Adrenal gland (tissue), 12 donors: Measurements from ENCODE around the gene AIFM3. TPM values are rescaled to one million over a fixed set of nuclear protein-coding genes. Genes with fewer than 3 reads are reported as not detected.

Experiments used
- DNase-seq, 7 donors: peaks; one replicate each; pipeline ENCODE4 v3.0.0-alpha.2; 2019 to 2020
- H3K27ac ChIP-seq, 5 donors: fragments of 200-600 bp; sonication (generic) in 4 of 5; 1 replicate in 3 of 5; 2 replicates in 2 of 5; pipeline versions ENCODE4 v1.5.1 to v1.8.0; 2016 to 2020; ENCODE audit warnings: mild to moderate bottlenecking in 1 of 5
- H3K27me3 ChIP-seq: fragments of 200-600 bp; 2 replicates; pipeline ENCODE4 v1.8.0; 2021
- H3K36me3 ChIP-seq, 2 donors: fragments of 200-600 bp; replicated peaks in 1 of 2; 1 replicate in 1 of 2; 2 replicates in 1 of 2; pipeline versions ENCODE4 v1.5.1 to v1.8.0; 2018 to 2022
- H3K4me1 ChIP-seq, 2 donors: fragments of 200-600 bp; replicated peaks in 1 of 2; 1 replicate in 1 of 2; 2 replicates in 1 of 2; pipeline versions ENCODE4 v1.5.1 to v1.8.0; 2018 to 2021
- H3K4me3 ChIP-seq, 4 donors: fragments of 200-600 bp; sonication (generic) in 3 of 4; one replicate each; pipeline ENCODE4 v1.5.1; 2016 to 2018
- H3K9me3 ChIP-seq, 3 donors: fragments of 200-600 bp; sonication (generic) in 1 of 3; replicated peaks in 1 of 3; 1 replicate in 2 of 3; 2 replicates in 1 of 3; pipeline versions ENCODE4 v1.5.1 to v1.8.0; 2016 to 2021
- POLR2A ChIP-seq, 2 donors: fragments of 450-650 bp; IDR thresholded peaks; one replicate each; pipeline ENCODE4 v1.6.1; 2017; ENCODE audit warnings: antibody characterized with exemption in 2 of 2, mild to moderate bottlenecking in 2 of 2, moderate library complexity in 1 of 2
- WGBS, 4 donors: extraction: QIAGEN DNeasy Blood & Tissue Kit in 2 of 4; methylation state at CpG; one replicate each; pipeline versions ENCODE4 v1.1.5 to v1.1.7; 2013 to 2017; 5-methylcytosine and 5-hydroxymethylcytosine counted together
- intact Hi-C, 2 donors: fragments of 100-400 bp; cut with DNase I; formaldehyde crosslinking; loops; one replicate each; pipeline versions ENCODE4 v1.14.1 to v1.15.0; 2022 to 2023
- polyA plus RNA-seq, 3 donors: library from polyadenylated mRNA; stranded (reverse); fragments of 200-250 nt in 2 of 3; fragments of 350-450 nt in 1 of 3; fragmentation: Illumina TruSeq in 1 of 3; extraction: RNeasy Lipid Tissue Mini Kit (QIAGEN cat#74804) in 1 of 3; gene quantifications; one replicate each; pipeline ENCODE4 v1.2.3, GENCODE V29; 2013 to 2014
- total RNA-seq, 9 donors: library from RNA; depleted of rRNA in 4 of 9; stranded (reverse); fragments of >200 nt in 4 of 9; fragments of 120-200 nt in 1 of 9; fragmentation: NEBNext Ultra II Directional in 1 of 9; extraction: Animal tissue kit (Norgen Biotek cat#: 25700) in 1 of 9; gene quantifications; one replicate each; pipeline versions ENCODE4 v1.1.0 to v1.2.4, GENCODE V29; 2013 to 2023
- TF ChIP-seq, protein P1 (sequence below), 6 experiments: fragments of 450-650 bp in 4 of 6; fragments of 200-600 bp in 2 of 6; sonication (generic) in 1 of 6; IDR thresholded peaks; 1 replicate in 5 of 6; 2 replicates in 1 of 6; pipeline versions ENCODE4 v1.5.1 to v1.8.0; 2016 to 2021; ENCODE audit warnings: antibody characterized with exemption in 6 of 6, mild to moderate bottlenecking in 2 of 6, moderate library complexity in 1 of 6
- donor health status: healthy with polysubstance abuse.
- donor health status: Bipolar disorder and iron deficiency.
- donor health status: DM: yes; HTN: yes; CAD: no.
- donor health status: DM: no; HTN: no; CAD: no.
- donor health status: DM: no; HTN: no; CAD: no.
- donor health status: DM: yes; HTN: yes; CAD: no.

AIFM3 gene
- total and polyA plus RNA-seq, 12 donors: 0.37 to 9.1 (median 2.2) TPM

DNA sequence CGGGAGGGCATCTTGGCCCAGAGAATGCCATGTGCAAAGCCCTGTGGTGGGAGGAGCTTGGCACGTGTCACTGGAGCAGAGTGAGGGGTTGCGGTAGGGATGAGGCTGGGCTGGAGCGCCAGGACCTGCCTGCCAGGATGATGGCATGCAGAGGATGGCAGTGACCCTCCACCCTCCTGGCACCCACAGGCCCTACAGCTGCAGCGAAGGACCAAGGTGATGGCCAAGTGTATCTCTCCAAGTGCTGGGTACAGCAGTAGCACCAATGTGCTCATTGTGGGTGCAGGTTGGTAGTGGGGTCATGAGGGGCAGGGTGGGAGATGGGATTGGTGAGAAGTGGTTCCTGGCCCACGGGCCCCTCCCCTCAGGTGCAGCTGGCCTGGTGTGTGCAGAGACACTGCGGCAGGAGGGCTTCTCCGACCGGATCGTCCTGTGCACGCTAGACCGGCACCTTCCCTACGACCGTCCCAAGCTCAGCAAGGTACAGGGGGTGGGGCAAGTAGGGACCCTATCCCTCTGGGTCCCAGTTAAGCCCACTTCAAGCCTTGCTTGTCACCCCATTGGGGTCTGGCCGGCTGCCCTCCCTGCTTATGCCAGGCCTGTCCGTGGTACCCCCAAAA, 7.4 kb downstream of the AIFM3 start:
- 80 to 95% (median 87%) methylated on average over 4 to 16 of the region's 16 CpGs for WGBS, 4 donors
- intact Hi-C loops: no loop called here
- no peak overlapping the region for H3K4me3 ChIP-seq
- peaks cover 0 to 4% (median 0%) of the 10 kb centered on the region in 3 donors for H3K9me3 ChIP-seq
- H3K27me3 ChIP-seq: no peaks in the 10 kb centered on the region
- DNase-seq: no peak
- H3K36me3 ChIP-seq: no peaks in the 10 kb centered on the region
- no peak overlapping the region for H3K27ac ChIP-seq
- peaks cover 2 to 7% of the 10 kb centered on the region in 2 donors for H3K4me1 ChIP-seq
- TF ChIP-seq, protein P1, sequence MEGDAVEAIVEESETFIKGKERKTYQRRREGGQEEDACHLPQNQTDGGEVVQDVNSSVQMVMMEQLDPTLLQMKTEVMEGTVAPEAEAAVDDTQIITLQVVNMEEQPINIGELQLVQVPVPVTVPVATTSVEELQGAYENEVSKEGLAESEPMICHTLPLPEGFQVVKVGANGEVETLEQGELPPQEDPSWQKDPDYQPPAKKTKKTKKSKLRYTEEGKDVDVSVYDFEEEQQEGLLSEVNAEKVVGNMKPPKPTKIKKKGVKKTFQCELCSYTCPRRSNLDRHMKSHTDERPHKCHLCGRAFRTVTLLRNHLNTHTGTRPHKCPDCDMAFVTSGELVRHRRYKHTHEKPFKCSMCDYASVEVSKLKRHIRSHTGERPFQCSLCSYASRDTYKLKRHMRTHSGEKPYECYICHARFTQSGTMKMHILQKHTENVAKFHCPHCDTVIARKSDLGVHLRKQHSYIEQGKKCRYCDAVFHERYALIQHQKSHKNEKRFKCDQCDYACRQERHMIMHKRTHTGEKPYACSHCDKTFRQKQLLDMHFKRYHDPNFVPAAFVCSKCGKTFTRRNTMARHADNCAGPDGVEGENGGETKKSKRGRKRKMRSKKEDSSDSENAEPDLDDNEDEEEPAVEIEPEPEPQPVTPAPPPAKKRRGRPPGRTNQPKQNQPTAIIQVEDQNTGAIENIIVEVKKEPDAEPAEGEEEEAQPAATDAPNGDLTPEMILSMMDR (IDR thresholded peaks at IDR 0.05): no peak
- TF ChIP-seq POLR2A (IDR thresholded peaks at IDR 0.05): no peak

DNA sequence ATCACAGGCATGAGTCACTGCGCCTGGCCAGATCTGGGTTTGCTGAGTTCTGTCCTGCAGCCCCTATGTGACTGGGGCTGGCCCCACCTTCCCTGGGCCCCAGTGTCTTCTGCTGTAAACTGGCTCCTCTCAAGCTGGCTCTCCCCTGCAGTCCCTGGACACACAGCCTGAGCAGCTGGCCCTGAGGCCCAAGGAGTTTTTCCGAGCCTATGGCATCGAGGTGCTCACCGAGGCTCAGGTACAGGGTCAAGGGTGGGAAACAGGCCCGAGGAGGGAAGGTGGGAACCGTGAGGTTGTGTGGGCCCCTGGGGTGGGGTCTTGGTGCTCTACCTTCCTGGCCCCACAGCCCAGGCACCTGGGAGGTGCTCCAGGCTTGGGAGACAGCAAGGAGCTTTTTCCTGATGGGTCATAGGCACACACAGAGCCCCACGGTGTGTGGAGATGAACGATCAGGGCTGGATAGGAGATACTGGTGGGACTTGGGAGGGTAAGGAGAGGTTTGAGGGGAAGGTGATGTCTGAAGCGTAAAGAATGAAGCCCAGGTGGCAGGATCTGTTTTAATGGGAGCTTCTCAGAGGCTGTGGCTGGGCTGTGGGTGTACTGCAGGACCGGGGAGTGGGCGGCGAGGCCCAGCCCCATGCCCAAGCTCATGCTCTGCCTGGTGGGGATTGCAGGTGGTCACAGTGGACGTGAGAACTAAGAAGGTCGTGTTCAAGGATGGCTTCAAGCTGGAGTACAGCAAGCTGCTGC, 8.7 kb downstream of the AIFM3 start:
- Histone ChIP-seq H3K9me3 (peaks cover 0 to 4% (median 0%) of the 10 kb centered on the region in 3 donors), H3K27ac (no peak overlapping the region), H3K36me3 (no peaks in the 10 kb centered on the region), H3K27me3 (no peaks in the 10 kb centered on the region), H3K4me1 (peaks cover 10 to 20% of the 10 kb centered on the region in 2 donors), H3K4me3 (no peak overlapping the region)
- TF ChIP-seq POLR2A (IDR thresholded peaks at IDR 0.05): no peak
- TF ChIP-seq, protein P1 (IDR thresholded peaks at IDR 0.05): no peak
- intact Hi-C loops: no loop called here
- WGBS, 4 donors: 78 to 86% (median 79%) methylated on average over 8 to 14 of the region's 14 CpGs
- no peak for DNase-seq

DNA sequence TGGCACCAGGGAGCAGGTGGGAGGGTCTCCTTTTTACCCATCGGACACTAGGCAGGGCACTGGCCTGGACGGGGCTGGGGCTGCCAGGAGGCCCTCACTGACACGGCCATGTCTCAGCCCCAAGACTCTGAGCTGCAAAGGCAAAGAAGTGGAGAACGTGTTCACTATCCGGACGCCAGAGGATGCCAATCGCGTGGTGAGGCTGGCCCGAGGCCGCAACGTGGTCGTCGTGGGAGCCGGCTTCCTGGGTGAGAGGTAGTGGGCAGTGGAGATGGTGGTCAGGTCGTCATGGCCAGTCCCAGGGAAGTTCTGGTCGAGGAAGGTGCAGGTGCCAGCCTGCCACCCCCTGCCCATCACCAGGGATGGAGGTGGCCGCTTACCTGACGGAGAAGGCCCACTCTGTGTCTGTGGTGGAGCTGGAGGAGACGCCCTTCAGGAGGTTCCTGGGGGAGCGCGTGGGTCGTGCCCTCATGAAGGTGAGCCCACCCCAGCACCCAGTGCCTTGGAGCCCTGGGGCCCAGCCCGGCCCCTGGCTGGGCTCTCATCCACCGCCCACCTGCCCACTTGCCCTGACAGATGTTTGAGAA, 9.3 kb downstream of the AIFM3 start:
- H3K36me3 ChIP-seq: no peaks in the 10 kb centered on the region
- no peak for TF ChIP-seq POLR2A (IDR thresholded peaks at IDR 0.05)
- TF ChIP-seq, protein P1 (IDR thresholded peaks at IDR 0.05): no peak
- no peak overlapping the region for H3K4me3 ChIP-seq
- H3K27ac ChIP-seq: no peak overlapping the region
- intact Hi-C loops: no loop called here
- no peaks in the 10 kb centered on the region for H3K27me3 ChIP-seq
- H3K9me3 ChIP-seq: peaks cover 0 to 4% (median 0%) of the 10 kb centered on the region in 3 donors
- peaks cover 15 to 26% of the 10 kb centered on the region in 2 donors for H3K4me1 ChIP-seq
- DNase-seq: no peak
- 78 to 85% (median 84%) methylated on average over 15 to 24 of the region's 24 CpGs for WGBS, 4 donors

DNA sequence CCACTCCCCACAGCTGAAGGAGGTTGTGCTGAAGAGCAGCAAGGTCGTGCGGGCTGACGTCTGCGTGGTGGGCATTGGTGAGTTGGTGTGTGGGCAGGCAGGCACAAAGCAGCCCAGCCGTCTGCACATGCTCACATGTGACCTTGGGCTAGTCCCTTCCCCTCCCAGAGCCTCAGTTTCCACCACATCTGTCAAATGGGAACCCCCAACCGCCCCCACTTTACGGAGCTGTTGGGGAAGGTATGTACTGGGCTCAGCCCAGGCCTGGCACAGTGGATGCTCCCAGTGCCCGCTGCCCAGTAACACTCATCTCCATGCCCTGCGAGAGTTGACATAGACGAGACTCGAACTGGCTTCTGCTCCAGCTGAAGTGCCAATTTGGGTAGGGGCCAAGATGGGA, 10.0 kb downstream of the AIFM3 start:
- H3K4me1 ChIP-seq: peaks cover 18 to 29% of the 10 kb centered on the region in 2 donors
- no peaks in the 10 kb centered on the region for H3K27me3 ChIP-seq
- no peaks in the 10 kb centered on the region for H3K36me3 ChIP-seq
- no peak for TF ChIP-seq POLR2A (IDR thresholded peaks at IDR 0.05)
- TF ChIP-seq, protein P1 (IDR thresholded peaks at IDR 0.05): no peak
- H3K9me3 ChIP-seq: peaks cover 0 to 4% (median 0%) of the 10 kb centered on the region in 3 donors
- DNase-seq: no peak
- intact Hi-C loops: no loop called here
- H3K27ac ChIP-seq: no peak overlapping the region
- WGBS, 4 donors: 78 to 94% (median 80%) methylated on average over 6 to 11 of the region's 11 CpGs
- H3K4me3 ChIP-seq: no peak overlapping the region
